OCI-LY7 (cell line): ENCODE results near the gene CSTB. TPM values are rescaled to one million over a fixed set of nuclear protein-coding genes. Genes with fewer than 3 reads are reported as not detected.

Experiments
- BruUV-seq: library from RNA; stranded (reverse); fragments of 400-500 nt; replicated peaks from 2 replicates; lab custom pipeline; 2021; lab: Mats Ljungman, UMichigan
- CTCF ChIA-PET: fragments of 300-600 bp; sonication (Branson Sonifier 250); formaldehyde crosslinking; loops from one replicate; lab custom pipeline; 2022; ENCODE audit warnings: antibody characterized with exemption; ENCODE audit not compliant: unreplicated experiment; lab: Charles Lee
- POLR2A ChIA-PET: fragments of 300-600 bp; sonication (Branson Sonifier 250); formaldehyde crosslinking; loops from one replicate; lab custom pipeline; 2022; ENCODE audit warnings: antibody characterized with exemption; lab: Charles Lee
- DNase-seq: peaks from one replicate; pipeline ENCODE4 v3.0.0-alpha.2; 2015; ENCODE audit warnings: low spot score
- H2AFZ ChIP-seq: fragments of 200-600 bp; sonication (generic), shearing (Covaris generic); 2 replicates; pipeline ENCODE4 v1.6.1; 2014; ENCODE audit warnings: mild to moderate bottlenecking, antibody characterized with exemption, low read length, moderate library complexity
- H3K27ac ChIP-seq: fragments of 200-600 bp; sonication (generic); 2 replicates; pipeline ENCODE4 v1.5.1; 2014; ENCODE audit warnings: mixed run types, low read depth, mild to moderate bottlenecking, moderate library complexity, low read length, inconsistent platforms; ENCODE audit not compliant: poor library complexity, severe bottlenecking
- H3K36me3 ChIP-seq: fragments of 200-600 bp; sonication (generic); 2 replicates; pipeline ENCODE4 v1.6.1; 2014; ENCODE audit warnings: mild to moderate bottlenecking, antibody characterized with exemption, low read length, moderate library complexity, mixed read lengths; ENCODE audit not compliant: insufficient read depth
- H3K4me1 ChIP-seq: fragments of 200-600 bp; sonication (generic); 2 replicates; pipeline ENCODE4 v1.5.1; 2014; ENCODE audit warnings: mild to moderate bottlenecking, low read length; ENCODE audit not compliant: insufficient read depth, poor library complexity, severe bottlenecking
- H3K4me2 ChIP-seq: fragments of 200-600 bp; sonication (generic); 2 replicates; pipeline ENCODE4 v1.6.1; 2014; ENCODE audit warnings: mild to moderate bottlenecking, low read length
- H3K4me3 ChIP-seq: fragments of 200-600 bp; sonication (generic); 2 replicates; pipeline ENCODE4 v1.5.1; 2014; ENCODE audit warnings: mild to moderate bottlenecking, low read depth, low read length; ENCODE audit not compliant: poor library complexity, severe bottlenecking
- H3K79me2 ChIP-seq: fragments of 200-600 bp; sonication (generic); 2 replicates; pipeline ENCODE4 v1.6.1; 2016; ENCODE audit warnings: low read depth, mild to moderate bottlenecking, low read length, moderate library complexity, mixed read lengths; ENCODE audit not compliant: insufficient read depth
- H3K9me2 ChIP-seq: fragments of 200-600 bp; sonication (generic); 2 replicates; pipeline ENCODE4 v1.6.1; 2016; ENCODE audit warnings: mild to moderate bottlenecking, low read length, mixed read lengths; ENCODE audit not compliant: insufficient read depth
- H3K9me3 ChIP-seq: fragments of 200-600 bp; sonication (generic); 2 replicates; pipeline ENCODE4 v1.6.1; 2014; ENCODE audit warnings: mild to moderate bottlenecking, mixed run types, low read length, mixed read lengths
- H4K20me1 ChIP-seq: fragments of 200-600 bp; sonication (generic); 2 replicates; pipeline ENCODE4 v1.6.1; 2014; ENCODE audit warnings: mild to moderate bottlenecking, antibody characterized with exemption, low read length, moderate library complexity, mixed read lengths; ENCODE audit not compliant: insufficient read depth
- EZH2phosphoT487 ChIP-seq: fragments of 200-600 bp; sonication (generic); IDR thresholded peaks from 2 replicates; pipeline ENCODE4 v1.6.1; 2018; ENCODE audit warnings: low read depth, borderline replicate concordance, mild to moderate bottlenecking, mixed run types, antibody characterized with exemption, low read length, moderate library complexity, mixed read lengths
- intact Hi-C: fragments of 100-400 bp; cut with micrococcal nuclease; formaldehyde crosslinking; loops from one replicate; pipeline ENCODE4 v1.10.0; 2022; ENCODE audit not compliant: unreplicated experiment
- total RNA-seq, 2 experiments: library from RNA; depleted of rRNA in 1 of 2; stranded (reverse); fragments of >200 nt in 1 of 2; shearing (Covaris generic) in 1 of 2; gene quantifications; 2 replicates each; pipeline ENCODE4 v1.2.3, GENCODE V29; 2014 to 2022
- TF ChIP-seq, protein P1 (sequence below): fragments of 200-600 bp; sonication (generic); conservative IDR thresholded peaks from 2 replicates; pipeline ENCODE4 v1.5.1; 2014; ENCODE audit warnings: mild to moderate bottlenecking, antibody characterized with exemption, low read length, moderate library complexity, mixed read lengths

CSTB gene
- total RNA-seq, 2 experiments from 2014 or later: 15.6 to 33.3 TPM

- H3K27ac ChIP-seq: no peak overlapping the region
- CTCF ChIA-PET: interaction anchor here (0.6 kb wide), 1 partner anchor 23 kb away, joined by 3 read pairs; the partner anchor contains the start of gene RRP1
- no peak for TF ChIP-seq EZH2phosphoT487
- TF ChIP-seq, protein P1, sequence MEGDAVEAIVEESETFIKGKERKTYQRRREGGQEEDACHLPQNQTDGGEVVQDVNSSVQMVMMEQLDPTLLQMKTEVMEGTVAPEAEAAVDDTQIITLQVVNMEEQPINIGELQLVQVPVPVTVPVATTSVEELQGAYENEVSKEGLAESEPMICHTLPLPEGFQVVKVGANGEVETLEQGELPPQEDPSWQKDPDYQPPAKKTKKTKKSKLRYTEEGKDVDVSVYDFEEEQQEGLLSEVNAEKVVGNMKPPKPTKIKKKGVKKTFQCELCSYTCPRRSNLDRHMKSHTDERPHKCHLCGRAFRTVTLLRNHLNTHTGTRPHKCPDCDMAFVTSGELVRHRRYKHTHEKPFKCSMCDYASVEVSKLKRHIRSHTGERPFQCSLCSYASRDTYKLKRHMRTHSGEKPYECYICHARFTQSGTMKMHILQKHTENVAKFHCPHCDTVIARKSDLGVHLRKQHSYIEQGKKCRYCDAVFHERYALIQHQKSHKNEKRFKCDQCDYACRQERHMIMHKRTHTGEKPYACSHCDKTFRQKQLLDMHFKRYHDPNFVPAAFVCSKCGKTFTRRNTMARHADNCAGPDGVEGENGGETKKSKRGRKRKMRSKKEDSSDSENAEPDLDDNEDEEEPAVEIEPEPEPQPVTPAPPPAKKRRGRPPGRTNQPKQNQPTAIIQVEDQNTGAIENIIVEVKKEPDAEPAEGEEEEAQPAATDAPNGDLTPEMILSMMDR: no peak
- intact Hi-C loops: no loop called here
- H2AFZ ChIP-seq: no peak overlapping the region
- H3K79me2 ChIP-seq: no peaks in the 10 kb centered on the region
- no peak overlapping the region for H3K4me3 ChIP-seq
- no peaks in the 10 kb centered on the region for H3K9me2 ChIP-seq
- POLR2A ChIA-PET: no interaction called here
- no TSS peak for BruUV-seq
- no peaks in the 10 kb centered on the region for H3K9me3 ChIP-seq
- DNase-seq: no peak
- H4K20me1 ChIP-seq: no peaks in the 10 kb centered on the region
- peaks cover 44% of the 10 kb centered on the region for H3K4me1 ChIP-seq
- H3K4me2 ChIP-seq: no peak overlapping the region
- no peaks in the 10 kb centered on the region for H3K36me3 ChIP-seq
Measured at GRCh38 chr21:43812139-43812821, 36.2 kb upstream of the CSTB start.

GRCh38 chr21:43811262-43812105, 35.4 kb upstream of the CSTB start:
- Histone ChIP-seq H2AFZ (no peak overlapping the region), H3K4me3 (no peak overlapping the region)

More at GRCh38 chr21:43811262-43812105, 35.4 kb upstream of the CSTB start:
- Histone ChIP-seq H3K4me1 (peaks cover 44% of the 10 kb centered on the region), H3K9me3 (no peaks in the 10 kb centered on the region), H3K36me3 (peaks cover 6% of the 10 kb centered on the region; the same call in 1 of the 2 replicates), H3K4me2 (0 out of 2 replicates have a peak overlapping the region, but pooled peaks have one; percentile 7), H3K27ac (no peak overlapping the region), H3K9me2 (no peaks in the 10 kb centered on the region), H3K79me2 (0 out of 2 replicates have a peak, but pooled peaks cover 4% of the 10 kb centered on the region), H4K20me1 (no peaks in the 10 kb centered on the region)
- TF ChIP-seq EZH2phosphoT487: no peak
- TF ChIP-seq, protein P1: no peak
- ChIA-PET POLR2A (no interaction called here), CTCF (interaction anchor here (0.6 kb wide), 1 partner anchor 22 kb away, joined by 3 read pairs; the partner anchor contains the start of gene RRP1)
- intact Hi-C loops: loop anchor here (1.0 to 2.0 kb wide), 2 partner anchors 49 to 164 kb away; no protein-coding TSS in a partner anchor
- DNase-seq: no peak
- BruUV-seq: no TSS peak
